Activated B cell treated with CpG ODN at 0.5 μM for 24 hours (primary cell): Measurements from ENCODE around the gene DAPK3. TPM values are rescaled to one million over a fixed set of nuclear protein-coding genes. Genes with fewer than 3 reads are reported as not detected.

ENCODE experiments used
- ATAC-seq: fragments of 200-7000 bp; cut with Tn5 transposase; one replicate; pipeline ENCODE4 v1.10.0; 2021; ENCODE audit warnings: low read depth, mild to moderate bottlenecking, moderate library complexity
- CTCF ChIA-PET: fragments of 350-600 bp; sonication (Branson Sonifier 250); formaldehyde crosslinking; loops from one replicate; lab custom pipeline; 2021; ENCODE audit warnings: antibody characterized with exemption; lab: Charles Lee
- POLR2A ChIA-PET: fragments of 350-600 bp; sonication (Branson Sonifier 250); formaldehyde crosslinking; loops from one replicate; lab custom pipeline; 2021; ENCODE audit warnings: antibody characterized with exemption; lab: Charles Lee
- DNase-seq: peaks from one replicate; pipeline ENCODE4 v3.0.0; 2022
- H3K27ac Mint-ChIP-seq: one replicate; pipeline ENCODE4 v1.8.0; 2020; ENCODE audit warnings: mixed read lengths
- H3K27me3 Mint-ChIP-seq: one replicate; pipeline ENCODE4 v1.8.0; 2021; ENCODE audit warnings: mixed read lengths
- H3K36me3 Mint-ChIP-seq: one replicate; pipeline ENCODE4 v1.8.0; 2021; ENCODE audit warnings: low read depth, mixed read lengths
- H3K4me1 Mint-ChIP-seq: one replicate; pipeline ENCODE4 v1.8.0; 2021; ENCODE audit warnings: mixed read lengths
- H3K4me3 Mint-ChIP-seq: one replicate; pipeline ENCODE4 v1.8.0; 2020; ENCODE audit warnings: mild to moderate bottlenecking, mixed read lengths
- H3K9me3 Mint-ChIP-seq: one replicate; pipeline ENCODE4 v1.8.0; 2020; ENCODE audit warnings: mixed read lengths
- intact Hi-C: fragments of 100-400 bp; cut with micrococcal nuclease; formaldehyde crosslinking; loops from one replicate; pipeline ENCODE4 v1.15.1; 2024
- total RNA-seq: library from RNA; stranded (reverse); gene quantifications from 2 replicates; pipeline ENCODE4 v1.2.3, GENCODE V29; 2022
- TF ChIP-seq, protein P1 (sequence below): fragments of 200-600 bp; IDR thresholded peaks from one replicate; pipeline ENCODE4 v1.8.0; 2022; ENCODE audit warnings: antibody characterized with exemption, mild to moderate bottlenecking

Gene DAPK3
- total RNA-seq, 1 donor from 2014 or later = 42.2 TPM

DNA sequence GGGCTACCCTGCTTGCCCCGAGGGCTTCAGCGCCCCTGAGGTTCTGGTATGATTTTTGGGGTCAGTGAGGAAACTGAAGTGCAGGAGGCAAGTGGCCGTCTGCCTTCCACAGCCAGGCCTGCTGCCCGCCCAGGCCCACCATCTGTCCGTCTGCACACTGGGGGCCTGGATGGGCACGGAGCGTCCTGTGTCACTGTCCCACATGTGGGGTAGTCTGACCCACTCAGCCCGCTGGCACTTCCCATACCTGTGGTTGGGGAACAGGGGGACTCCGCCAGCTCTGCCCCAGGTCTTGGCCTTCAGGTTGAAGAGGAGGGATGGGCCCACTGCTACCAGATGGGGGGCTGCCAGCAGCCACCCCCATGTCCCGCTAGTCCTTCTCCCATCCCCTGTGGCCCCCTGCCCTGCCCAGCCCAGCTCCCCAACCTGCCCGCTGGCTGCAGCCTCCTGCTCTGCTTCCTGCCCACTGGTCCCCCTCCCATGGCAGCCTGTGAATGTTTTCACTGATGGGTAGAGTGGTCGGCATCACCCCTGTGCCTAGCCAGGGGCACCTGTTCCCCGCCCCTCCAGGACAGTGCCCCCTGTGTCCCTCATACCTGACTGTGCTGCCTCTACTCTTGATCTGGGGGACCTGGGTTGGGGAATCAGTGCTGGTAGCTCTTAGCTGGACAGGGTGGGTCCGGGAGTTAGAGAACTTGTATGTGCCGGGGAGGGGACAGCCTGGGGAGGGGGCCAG, 46.2 kb upstream of the DAPK3 start:
- Mint-ChIP-seq H3K4me3 (no peak overlapping the region), H3K9me3 (no peaks in the 10 kb centered on the region), H3K27me3 (no peaks in the 10 kb centered on the region), H3K4me1 (peaks cover 16% of the 10 kb centered on the region), H3K36me3 (peaks cover 43% of the 10 kb centered on the region), H3K27ac (no peak overlapping the region)
- CTCF ChIA-PET = no interaction called here
- TF ChIP-seq, protein P1, sequence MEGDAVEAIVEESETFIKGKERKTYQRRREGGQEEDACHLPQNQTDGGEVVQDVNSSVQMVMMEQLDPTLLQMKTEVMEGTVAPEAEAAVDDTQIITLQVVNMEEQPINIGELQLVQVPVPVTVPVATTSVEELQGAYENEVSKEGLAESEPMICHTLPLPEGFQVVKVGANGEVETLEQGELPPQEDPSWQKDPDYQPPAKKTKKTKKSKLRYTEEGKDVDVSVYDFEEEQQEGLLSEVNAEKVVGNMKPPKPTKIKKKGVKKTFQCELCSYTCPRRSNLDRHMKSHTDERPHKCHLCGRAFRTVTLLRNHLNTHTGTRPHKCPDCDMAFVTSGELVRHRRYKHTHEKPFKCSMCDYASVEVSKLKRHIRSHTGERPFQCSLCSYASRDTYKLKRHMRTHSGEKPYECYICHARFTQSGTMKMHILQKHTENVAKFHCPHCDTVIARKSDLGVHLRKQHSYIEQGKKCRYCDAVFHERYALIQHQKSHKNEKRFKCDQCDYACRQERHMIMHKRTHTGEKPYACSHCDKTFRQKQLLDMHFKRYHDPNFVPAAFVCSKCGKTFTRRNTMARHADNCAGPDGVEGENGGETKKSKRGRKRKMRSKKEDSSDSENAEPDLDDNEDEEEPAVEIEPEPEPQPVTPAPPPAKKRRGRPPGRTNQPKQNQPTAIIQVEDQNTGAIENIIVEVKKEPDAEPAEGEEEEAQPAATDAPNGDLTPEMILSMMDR = no peak
- POLR2A ChIA-PET = interaction anchor here (0.6 kb wide), 1 partner anchor 42 kb away, joined by 4 read pairs; no protein-coding TSS in a partner anchor
- intact Hi-C loops = no loop called here
- ATAC-seq = no peak
- no peak for DNase-seq

DNA sequence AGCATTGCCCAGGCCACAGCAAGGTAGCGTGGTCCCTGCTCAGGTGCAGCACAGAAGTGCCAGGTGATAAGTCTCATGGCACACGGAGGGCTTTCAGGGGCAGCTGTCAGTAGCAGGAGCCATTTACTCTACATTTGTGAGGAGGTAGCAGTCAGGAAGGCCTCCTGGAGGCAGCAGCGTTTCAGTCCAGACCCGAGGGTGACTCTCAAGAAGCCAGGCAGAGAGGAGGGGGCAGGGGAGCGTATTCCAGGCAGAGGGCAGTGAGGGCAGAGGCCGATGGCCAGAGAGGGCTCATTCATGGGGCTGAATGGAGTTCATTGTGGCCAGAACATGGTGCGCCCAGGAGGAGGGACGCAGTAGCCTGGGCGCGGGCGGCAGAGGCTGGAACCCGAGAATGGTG, 45.6 kb upstream of the DAPK3 start:
- peaks cover 41% of the 10 kb centered on the region for H3K36me3 Mint-ChIP-seq
- POLR2A ChIA-PET = no interaction called here
- ATAC-seq (no peak), DNase-seq (no peak)
- H3K9me3 Mint-ChIP-seq = no peaks in the 10 kb centered on the region
- no peak overlapping the region for H3K27ac Mint-ChIP-seq
- intact Hi-C loops = no loop called here
- H3K4me1 Mint-ChIP-seq = peaks cover 15% of the 10 kb centered on the region
- H3K4me3 Mint-ChIP-seq = no peak overlapping the region
- TF ChIP-seq, protein P1 = no peak
- CTCF ChIA-PET = no interaction called here
- H3K27me3 Mint-ChIP-seq = no peaks in the 10 kb centered on the region

DNA sequence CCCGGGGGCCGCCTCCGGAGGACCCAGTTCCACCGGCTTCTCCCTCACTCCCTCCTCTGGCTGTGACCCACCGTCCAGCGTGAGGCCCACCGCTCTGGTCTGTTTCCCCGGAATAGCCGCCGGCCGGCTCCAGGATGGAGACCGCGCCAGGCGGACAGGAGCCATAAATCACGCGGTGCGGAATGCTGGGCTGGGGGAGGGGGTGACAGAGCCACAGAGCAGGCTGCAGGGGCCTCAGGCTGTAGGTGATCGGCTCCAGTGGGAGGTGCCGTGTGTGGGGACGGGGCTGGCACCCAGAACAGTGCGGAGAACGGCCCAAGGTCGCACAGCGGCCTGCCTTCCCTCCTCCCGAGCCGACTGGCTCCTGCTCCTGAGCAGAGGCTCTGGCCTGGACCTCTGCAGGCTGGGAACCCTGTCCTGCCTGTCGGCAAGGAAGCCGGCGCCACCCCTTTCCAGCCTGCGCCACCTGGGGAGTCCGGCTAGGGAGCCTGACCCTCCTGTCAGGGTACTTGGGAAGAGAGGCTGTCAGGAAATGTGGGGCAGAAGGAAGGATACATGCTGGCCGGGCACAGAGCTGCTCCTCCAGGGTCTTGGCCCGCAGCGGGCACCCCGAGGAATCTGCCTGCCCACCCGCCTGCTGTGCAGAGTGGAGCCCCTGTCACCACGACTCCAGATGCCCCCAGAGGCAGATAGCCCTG, 45.0 kb upstream of the DAPK3 start:
- intact Hi-C loops = no loop called here
- Mint-ChIP-seq H3K36me3 (peaks cover 42% of the 10 kb centered on the region), H3K4me1 (peaks cover 21% of the 10 kb centered on the region), H3K9me3 (no peaks in the 10 kb centered on the region), H3K4me3 (no peak overlapping the region), H3K27me3 (no peaks in the 10 kb centered on the region), H3K27ac (no peak overlapping the region)
- ATAC-seq = no peak
- TF ChIP-seq, protein P1 = no peak
- no peak for DNase-seq
- POLR2A ChIA-PET = interaction anchor here (0.5 kb wide), 1 partner anchor 205 kb away, joined by 3 read pairs; no protein-coding TSS in a partner anchor
- CTCF ChIA-PET = no interaction called here

DNA sequence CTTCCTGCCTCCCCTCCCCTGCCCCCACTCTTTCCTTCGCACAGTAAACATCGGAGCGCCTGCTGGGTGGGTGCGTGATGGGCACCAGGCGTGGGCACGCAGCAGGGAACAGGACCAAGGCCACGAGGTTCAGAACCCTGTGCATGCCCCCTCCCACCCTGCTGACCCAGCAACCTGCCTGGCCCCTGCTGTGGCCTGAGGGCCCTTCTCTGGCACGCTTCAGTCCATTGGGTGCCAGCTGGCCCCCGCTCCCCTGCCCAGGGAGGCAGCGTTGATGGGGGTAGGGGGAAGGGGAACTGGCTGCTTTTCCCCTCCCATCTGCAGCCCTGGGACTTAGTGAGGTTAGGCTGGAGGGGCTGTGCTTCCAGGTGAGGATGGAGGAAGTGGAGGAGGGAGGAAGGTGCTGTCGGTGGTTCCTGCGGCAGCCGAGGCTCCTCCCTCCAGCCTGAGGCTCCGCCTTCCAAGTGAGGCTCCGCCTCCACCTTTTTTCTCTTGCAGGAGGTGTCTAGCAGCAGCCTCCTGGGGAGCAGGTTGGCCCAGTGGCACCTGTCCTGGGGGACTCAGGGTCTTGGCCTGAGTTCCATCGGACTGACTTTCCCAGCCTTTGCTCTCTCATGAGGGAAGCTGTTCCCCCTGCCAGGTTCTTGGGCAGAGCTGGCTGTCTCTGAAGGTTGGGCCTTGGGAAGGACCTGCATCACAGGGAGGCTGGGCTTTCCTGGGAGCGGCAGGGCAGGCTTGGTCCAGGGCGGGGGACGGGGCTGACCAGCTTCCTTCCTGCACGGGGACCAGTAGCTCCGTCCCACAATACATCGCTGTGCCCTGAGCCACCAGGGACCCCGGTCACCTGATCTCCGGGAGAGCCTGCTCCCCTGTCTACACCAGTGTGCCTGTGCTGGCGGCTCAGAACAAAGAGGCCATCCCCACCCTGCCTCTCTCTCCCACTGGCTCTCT, 43.9 kb upstream of the DAPK3 start:
- DNase-seq (peak; percentile 34), ATAC-seq (peak; percentile 75)
- CTCF ChIA-PET = no interaction called here
- no peak overlapping the region for H3K4me3 Mint-ChIP-seq
- POLR2A ChIA-PET = interaction anchor here (0.5 kb wide), 1 partner anchor 204 kb away, joined by 3 read pairs; no protein-coding TSS in a partner anchor
- intact Hi-C loops = no loop called here
- no peaks in the 10 kb centered on the region for H3K27me3 Mint-ChIP-seq
- peaks cover 36% of the 10 kb centered on the region for H3K36me3 Mint-ChIP-seq
- no peak overlapping the region for H3K27ac Mint-ChIP-seq
- no peaks in the 10 kb centered on the region for H3K9me3 Mint-ChIP-seq
- TF ChIP-seq, protein P1 = no peak
- peaks cover 27% of the 10 kb centered on the region for H3K4me1 Mint-ChIP-seq
